ENCODE results near the gene PRH2.

PRH2 gene

DNA sequence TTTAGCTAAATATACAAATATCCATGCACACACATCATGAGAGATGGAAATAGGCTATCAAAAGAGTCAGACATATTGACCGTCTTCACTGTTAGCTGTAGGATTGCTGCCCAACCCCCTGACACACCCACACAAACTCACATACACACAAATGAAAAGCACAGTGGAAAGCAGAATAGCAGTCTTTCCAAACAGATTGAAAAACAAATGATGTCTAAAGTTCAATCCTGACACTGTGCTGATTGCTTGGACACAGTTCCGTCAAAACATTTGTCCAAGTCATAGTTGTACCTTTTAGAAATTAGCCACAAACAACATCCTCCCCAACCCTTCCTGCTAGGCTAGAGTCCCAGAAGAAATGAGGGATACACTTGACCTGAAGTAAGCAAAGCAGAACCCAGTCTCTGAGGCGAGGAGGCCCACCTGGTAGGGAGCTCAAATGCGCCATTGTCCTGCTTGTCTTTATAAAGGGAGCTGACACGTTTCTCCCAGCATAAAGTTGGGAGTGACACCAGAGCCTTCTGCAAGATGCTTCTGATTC, at the start of gene PRH2:
TSS of gene PRH2 (plus strand) at position 491 of the 541 bp plus-strand sequence. CDS start at position 529, 38 bp downstream.
- H3K4me3 Mint-ChIP-seq, result no peak within 1 kb of the TSS
- H3K9me3 Mint-ChIP-seq, result no peaks in the 10 kb centered on the region
- H3K4me1 Mint-ChIP-seq (ENCODE audit: low read depth), result no peaks in the 10 kb centered on the region
- H3K27me3 Mint-ChIP-seq, result no peaks in the 10 kb centered on the region
- H3K36me3 Mint-ChIP-seq (ENCODE audit: low read depth), result peaks cover 11% of the 10 kb centered on the region
- no peak within 1 kb of the TSS for H3K27ac Mint-ChIP-seq

DNA sequence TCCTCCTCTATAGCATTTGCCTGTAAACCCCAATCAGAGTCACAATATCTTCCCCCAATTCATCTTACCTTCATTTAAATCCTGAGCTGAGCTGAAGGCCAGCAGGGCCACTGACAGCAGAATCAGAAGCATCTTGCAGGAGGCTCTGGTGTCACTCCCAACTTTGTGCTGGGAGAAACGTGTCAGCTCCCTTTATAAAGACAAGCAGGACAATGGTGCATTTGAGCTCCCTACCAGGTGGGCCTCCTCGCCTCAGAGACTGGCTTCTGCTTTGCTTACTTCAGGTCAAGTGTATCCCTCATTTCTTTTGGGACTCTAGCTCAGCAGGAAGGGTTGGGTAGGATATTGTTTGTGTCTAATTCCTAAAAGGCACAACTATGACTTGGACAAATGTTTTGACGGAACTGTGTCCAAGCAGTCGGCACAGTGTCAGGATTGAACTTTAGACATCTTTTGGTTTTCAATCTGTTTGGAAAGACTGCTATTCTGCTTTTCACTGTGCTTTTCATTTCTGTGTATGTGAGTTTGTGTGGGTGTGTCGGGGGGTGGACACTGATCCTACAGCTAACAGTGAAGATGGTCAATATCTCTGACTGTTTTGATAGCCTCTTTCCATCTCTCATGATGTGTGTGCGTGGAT, 44.8 kb upstream of the PRH2 start, which contains the start of gene PRH1:
TSS of gene PRH1 (minus strand) at position 170 of the 640 bp plus-strand sequence. CDS start at position 132, 38 bp downstream.
- Mint-ChIP-seq H3K9me3 (no peaks in the 10 kb centered on the region), H3K4me3 (no peak within 1 kb of the TSS), H3K36me3 (ENCODE audit: low read depth) (peaks cover 30% of the 10 kb centered on the region), H3K27ac (no peak within 1 kb of the TSS), H3K27me3 (no peaks in the 10 kb centered on the region), H3K4me1 (ENCODE audit: low read depth) (no peaks in the 10 kb centered on the region)

DNA sequence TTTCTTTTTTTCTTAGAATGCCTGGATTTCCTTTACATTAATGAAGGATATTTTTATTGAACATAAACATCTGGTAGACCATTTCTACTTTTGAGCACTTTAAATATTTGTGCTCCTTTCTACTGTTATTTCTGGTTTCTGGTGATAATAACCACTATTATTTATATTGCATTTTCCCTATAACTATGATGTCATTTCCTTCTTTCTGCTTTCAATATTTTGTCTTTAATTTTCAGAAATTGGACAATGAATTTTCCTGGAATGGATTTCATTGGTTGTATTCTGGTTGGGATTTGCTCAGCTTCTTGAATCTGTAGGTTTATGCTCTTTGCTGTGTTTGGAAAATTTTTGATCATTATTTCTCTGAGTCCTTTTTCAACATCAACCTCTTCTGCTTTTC, 39.8 kb upstream of the PRH2 start:
- Mint-ChIP-seq H3K9me3 (no peaks in the 10 kb centered on the region), H3K27ac (no peak overlapping the region), H3K4me1 (ENCODE audit: low read depth) (no peaks in the 10 kb centered on the region), H3K4me3 (no peak overlapping the region), H3K36me3 (ENCODE audit: low read depth) (peaks cover 18% of the 10 kb centered on the region), H3K27me3 (no peaks in the 10 kb centered on the region)

DNA sequence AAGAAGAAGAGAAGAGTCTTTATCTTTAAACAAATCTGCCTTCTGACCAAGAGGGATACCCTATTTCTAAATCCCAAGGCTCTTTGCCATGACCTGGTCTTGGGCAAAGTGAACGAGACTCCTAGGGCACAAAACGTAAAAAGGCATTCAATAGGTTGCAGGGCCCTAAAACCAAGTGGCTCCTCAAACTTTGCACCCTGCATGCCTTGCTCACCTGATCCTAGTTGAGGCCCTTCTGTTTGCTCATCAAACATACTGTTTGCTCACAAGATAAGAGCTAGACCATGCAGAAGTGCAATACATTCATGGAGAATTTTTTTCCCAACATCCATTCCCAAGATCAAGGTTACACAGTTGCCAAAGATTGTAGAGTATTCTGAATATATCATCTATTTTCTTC, 37.1 kb upstream of the PRH2 start:
- Mint-ChIP-seq H3K27me3 (no peaks in the 10 kb centered on the region), H3K27ac (no peak overlapping the region), H3K36me3 (ENCODE audit: low read depth) (peaks cover 24% of the 10 kb centered on the region)

DNA sequence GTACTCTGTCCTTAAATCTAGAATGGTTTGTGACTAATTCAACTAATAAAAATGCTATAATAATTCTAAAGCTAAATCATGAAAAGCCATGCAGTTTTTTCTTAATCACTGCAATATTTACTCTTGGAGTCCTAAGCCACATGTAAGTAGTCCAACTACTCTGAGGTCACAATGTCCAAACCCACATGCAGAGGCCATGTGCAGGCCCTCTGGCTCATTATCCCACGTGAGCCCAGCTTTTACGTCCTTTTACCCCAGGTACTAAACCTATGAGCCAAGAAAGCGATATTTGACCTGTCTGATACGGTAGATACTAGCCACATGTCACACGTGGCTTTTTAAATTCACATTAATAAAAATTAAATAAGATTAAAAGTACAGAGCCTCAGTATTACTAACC, 32.2 kb upstream of the PRH2 start:
- H3K4me1 Mint-ChIP-seq (ENCODE audit: low read depth), result no peaks in the 10 kb centered on the region
- peaks cover 15% of the 10 kb centered on the region for H3K9me3 Mint-ChIP-seq
- no peak overlapping the region for H3K27ac Mint-ChIP-seq
- no peak overlapping the region for H3K4me3 Mint-ChIP-seq
- H3K36me3 Mint-ChIP-seq (ENCODE audit: low read depth), result peaks cover 26% of the 10 kb centered on the region
- H3K27me3 Mint-ChIP-seq, result no peaks in the 10 kb centered on the region

More for the DNA sequence above, 37.1 kb upstream of the PRH2 start:
- H3K4me1 Mint-ChIP-seq (ENCODE audit: low read depth), result no peaks in the 10 kb centered on the region
- H3K9me3 Mint-ChIP-seq, result no peaks in the 10 kb centered on the region
- H3K4me3 Mint-ChIP-seq, result no peak overlapping the region

DNA sequence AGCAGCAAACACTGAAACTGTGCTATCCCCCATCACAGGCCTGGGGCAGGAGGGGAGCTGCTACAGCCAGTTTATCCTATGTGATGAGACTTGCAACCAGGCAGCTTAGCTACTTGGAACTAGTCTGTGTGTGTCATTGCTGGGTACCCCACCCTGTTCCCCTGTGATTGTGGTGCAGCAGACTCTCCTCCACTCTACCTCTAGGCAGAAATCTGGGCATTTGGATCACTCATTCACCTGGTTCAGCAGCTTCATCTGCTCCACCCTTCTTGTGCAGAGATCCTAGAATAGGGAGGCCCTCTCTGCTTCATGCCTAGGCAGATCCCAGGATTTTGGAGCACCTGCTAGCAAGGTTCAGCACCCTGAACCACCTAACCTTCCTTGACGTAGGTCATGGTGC, 28.5 kb upstream of the PRH2 start:
- peaks cover 36% of the 10 kb centered on the region for H3K9me3 Mint-ChIP-seq

DNA sequence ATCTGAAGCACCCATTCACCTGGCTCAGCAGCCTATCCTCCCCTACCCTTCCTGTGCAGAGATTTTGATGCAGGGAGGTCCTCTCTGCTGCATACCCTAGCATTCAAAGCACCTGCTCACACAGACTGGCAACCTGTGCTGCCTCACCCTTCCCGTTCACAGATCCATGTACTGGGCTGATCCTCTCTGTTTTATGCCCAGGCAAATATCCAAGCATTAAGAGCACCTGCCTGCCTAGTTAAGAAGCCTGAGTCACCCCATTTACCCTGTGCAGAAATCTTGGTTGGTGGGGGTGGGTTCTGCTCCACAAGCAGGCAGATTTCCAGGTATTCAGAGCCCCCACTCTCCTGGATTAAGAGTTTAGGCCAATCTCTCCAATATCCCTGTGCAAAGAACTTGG, 28.1 kb upstream of the PRH2 start:
- peaks cover 40% of the 10 kb centered on the region for H3K9me3 Mint-ChIP-seq
- no peak overlapping the region for H3K27ac Mint-ChIP-seq
- H3K4me1 Mint-ChIP-seq (ENCODE audit: low read depth), result no peaks in the 10 kb centered on the region
- H3K27me3 Mint-ChIP-seq, result no peaks in the 10 kb centered on the region
- no peak overlapping the region for H3K4me3 Mint-ChIP-seq
- peaks cover 55% of the 10 kb centered on the region for H3K36me3 Mint-ChIP-seq (ENCODE audit: low read depth)

More for the DNA sequence above, 28.5 kb upstream of the PRH2 start:
- Mint-ChIP-seq H3K27ac (no peak overlapping the region), H3K27me3 (no peaks in the 10 kb centered on the region), H3K4me3 (no peak overlapping the region), H3K36me3 (ENCODE audit: low read depth) (peaks cover 51% of the 10 kb centered on the region), H3K4me1 (ENCODE audit: low read depth) (no peaks in the 10 kb centered on the region)

DNA sequence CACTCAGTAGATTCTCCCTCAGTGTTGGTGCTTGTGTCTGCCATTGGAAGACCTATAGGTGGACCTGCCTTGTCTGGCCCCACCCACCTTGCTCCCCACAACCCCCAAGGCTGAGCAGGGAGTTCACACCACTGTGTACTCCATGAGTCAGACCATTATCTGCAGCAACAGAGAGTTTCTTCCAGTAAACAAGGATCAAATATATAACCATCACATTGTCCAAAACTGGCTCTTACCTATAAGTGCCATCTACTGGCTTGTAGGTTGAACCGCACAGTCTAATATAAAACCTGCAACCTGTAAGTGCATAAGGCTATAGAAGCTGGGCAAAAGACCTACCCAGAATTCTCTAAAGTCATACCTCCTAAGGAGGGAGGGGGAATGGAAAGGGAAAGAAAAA, 27.6 kb upstream of the PRH2 start:
- H3K4me3 Mint-ChIP-seq, result no peak overlapping the region
- H3K36me3 Mint-ChIP-seq (ENCODE audit: low read depth), result peaks cover 60% of the 10 kb centered on the region
- H3K27ac Mint-ChIP-seq, result no peak overlapping the region
- H3K27me3 Mint-ChIP-seq, result no peaks in the 10 kb centered on the region
- no peaks in the 10 kb centered on the region for H3K4me1 Mint-ChIP-seq (ENCODE audit: low read depth)
- H3K9me3 Mint-ChIP-seq, result peaks cover 42% of the 10 kb centered on the region

DNA sequence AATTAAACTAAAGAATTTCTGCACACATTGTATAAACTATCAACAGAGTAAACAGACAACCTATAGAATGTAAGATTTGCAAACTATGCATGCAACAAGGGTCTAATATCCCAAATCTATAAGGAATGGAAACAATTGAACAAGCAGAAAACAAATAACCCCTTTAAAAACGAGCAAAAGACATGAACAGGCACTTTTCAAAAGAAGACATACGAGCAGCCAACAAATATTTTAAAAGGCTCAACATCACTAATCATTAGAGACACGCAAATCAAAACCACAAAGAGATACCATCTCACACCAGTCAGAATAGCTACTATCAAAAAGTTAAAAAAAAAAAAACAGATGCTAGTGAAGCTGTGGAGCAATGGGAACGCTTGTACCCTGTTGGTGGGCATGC, 24.4 kb upstream of the PRH2 start:
- H3K4me1 Mint-ChIP-seq (ENCODE audit: low read depth), result no peaks in the 10 kb centered on the region
- peaks cover 37% of the 10 kb centered on the region for H3K9me3 Mint-ChIP-seq
- H3K27ac Mint-ChIP-seq, result no peak overlapping the region
- H3K36me3 Mint-ChIP-seq (ENCODE audit: low read depth), result peaks cover 67% of the 10 kb centered on the region
- H3K27me3 Mint-ChIP-seq, result no peaks in the 10 kb centered on the region
- H3K4me3 Mint-ChIP-seq, result no peak overlapping the region

DNA sequence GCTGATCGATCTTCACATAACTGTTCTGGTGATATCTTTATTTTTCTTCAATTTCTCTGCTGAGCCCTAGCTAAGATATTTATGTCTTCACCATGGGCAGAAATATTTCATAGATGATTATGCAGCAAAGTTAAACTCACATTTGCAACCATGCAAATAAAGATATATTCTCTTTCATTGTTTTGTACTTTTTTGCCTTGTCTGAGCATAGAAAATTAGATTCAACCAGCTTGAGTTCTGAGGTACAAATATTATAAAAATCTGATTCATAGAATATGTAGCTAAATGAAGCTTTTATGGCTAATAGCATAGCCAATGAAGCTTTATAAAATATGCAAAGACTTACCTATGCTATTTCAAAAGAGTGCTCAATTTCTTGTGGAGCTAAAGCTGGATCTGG, 19.6 kb upstream of the PRH2 start, which contains the start of gene TAS2R13:
TSS of gene TAS2R13 (minus strand) at position 101 of the 400 bp plus-strand sequence. CDS start 264 bp downstream, outside the sequence.
- Mint-ChIP-seq H3K36me3 (ENCODE audit: low read depth) (peaks cover 43% of the 10 kb centered on the region), H3K4me3 (no peak within 1 kb of the TSS), H3K9me3 (peaks cover 20% of the 10 kb centered on the region), H3K4me1 (ENCODE audit: low read depth) (no peaks in the 10 kb centered on the region), H3K27ac (no peak within 1 kb of the TSS), H3K27me3 (no peaks in the 10 kb centered on the region)

DNA sequence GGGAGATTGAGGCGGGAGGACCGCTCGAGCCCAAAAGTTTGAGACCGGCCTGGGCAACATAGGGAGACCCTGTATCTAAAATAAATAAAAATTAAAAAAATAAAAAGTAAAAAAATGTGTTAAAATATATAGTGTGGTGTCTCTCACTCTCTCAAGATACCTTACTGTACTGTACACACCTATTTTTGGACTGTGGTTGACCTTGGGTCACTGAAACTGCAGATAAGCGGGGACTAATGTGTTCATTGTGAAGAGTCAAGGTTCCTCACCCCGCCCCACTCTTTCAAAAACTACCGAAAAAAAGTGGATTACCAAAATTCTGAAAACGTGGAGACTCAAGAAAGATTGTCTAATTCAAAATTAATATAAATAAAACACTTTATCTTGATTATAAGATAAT, 18.7 kb upstream of the PRH2 start:
- Mint-ChIP-seq H3K27me3 (no peaks in the 10 kb centered on the region), H3K36me3 (ENCODE audit: low read depth) (peaks cover 35% of the 10 kb centered on the region), H3K9me3 (peaks cover 13% of the 10 kb centered on the region), H3K4me1 (ENCODE audit: low read depth) (no peaks in the 10 kb centered on the region), H3K4me3 (no peak overlapping the region), H3K27ac (no peak overlapping the region)

DNA sequence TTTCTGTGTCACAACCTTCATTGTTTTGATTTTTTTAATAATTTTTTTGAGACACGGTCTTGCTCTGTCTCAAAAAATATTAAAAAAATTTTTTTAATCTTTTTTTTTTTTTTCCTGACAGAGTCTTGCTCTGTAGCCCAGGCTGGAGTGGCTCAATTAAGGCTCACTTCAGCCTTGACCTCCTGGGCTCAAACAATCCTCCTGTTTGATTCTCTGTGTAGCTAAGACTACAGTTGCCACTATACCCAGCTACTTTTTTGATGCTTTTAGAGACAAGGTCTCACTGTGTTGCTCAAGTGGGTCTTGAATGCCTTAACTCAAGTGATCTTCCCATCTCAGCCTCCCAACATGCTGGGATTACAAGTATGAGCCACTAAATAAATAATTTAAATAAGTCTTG, 9.2 kb upstream of the PRH2 start:
- H3K27me3 Mint-ChIP-seq, result no peaks in the 10 kb centered on the region
- H3K27ac Mint-ChIP-seq, result no peak overlapping the region
- no peak overlapping the region for H3K4me3 Mint-ChIP-seq
- no peaks in the 10 kb centered on the region for H3K36me3 Mint-ChIP-seq (ENCODE audit: low read depth)
- no peaks in the 10 kb centered on the region for H3K9me3 Mint-ChIP-seq
- H3K4me1 Mint-ChIP-seq (ENCODE audit: low read depth), result no peaks in the 10 kb centered on the region

DNA sequence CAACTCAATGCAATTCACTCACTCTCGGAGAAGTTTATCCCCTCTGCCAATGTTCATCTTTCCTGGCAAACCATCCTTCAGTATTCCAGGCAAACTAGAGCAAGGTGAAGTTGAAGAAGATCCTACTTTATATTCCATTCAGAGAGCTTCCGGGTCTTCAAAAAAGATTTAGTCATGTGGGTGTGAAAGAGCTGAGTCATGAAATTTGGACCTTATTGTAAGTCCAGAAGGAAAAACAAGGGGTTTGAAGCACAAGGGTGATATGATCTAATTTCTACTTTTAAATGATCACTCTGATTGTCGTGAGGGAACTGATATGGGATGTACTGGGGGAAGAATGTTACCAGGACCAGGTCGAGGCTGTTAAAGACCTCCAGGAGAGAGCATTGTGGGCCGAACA, 2.8 kb upstream of the PRH2 start:
- H3K36me3 Mint-ChIP-seq (ENCODE audit: low read depth), result peaks cover 5% of the 10 kb centered on the region
- no peak overlapping the region for H3K4me3 Mint-ChIP-seq
- H3K9me3 Mint-ChIP-seq, result no peaks in the 10 kb centered on the region
- H3K27me3 Mint-ChIP-seq, result no peaks in the 10 kb centered on the region
- H3K4me1 Mint-ChIP-seq (ENCODE audit: low read depth), result no peaks in the 10 kb centered on the region
- H3K27ac Mint-ChIP-seq, result no peak overlapping the region

DNA sequence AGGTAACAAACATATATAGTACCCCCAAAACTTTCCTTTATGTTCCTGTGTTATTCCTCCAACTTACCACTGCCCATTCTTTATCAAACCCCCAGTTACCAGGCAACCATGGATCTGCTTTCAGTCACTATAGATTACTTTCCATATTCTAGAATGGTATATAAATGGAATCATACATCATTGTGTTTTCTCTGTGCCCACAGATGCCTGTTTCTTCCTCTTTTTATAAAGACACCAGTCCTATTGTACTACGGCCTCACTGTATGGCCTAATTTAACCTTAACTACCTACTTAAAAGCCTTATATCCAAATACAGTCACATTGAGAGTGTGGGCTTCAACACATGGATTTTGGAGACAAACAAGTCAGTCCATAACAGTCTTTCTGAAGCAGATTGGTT, 7.5 kb downstream of the PRH2 start:
- H3K4me3 Mint-ChIP-seq, result no peak overlapping the region
- no peak overlapping the region for H3K27ac Mint-ChIP-seq
- H3K9me3 Mint-ChIP-seq, result no peaks in the 10 kb centered on the region
- peaks cover 11% of the 10 kb centered on the region for H3K36me3 Mint-ChIP-seq (ENCODE audit: low read depth)
- no peaks in the 10 kb centered on the region for H3K27me3 Mint-ChIP-seq
- no peaks in the 10 kb centered on the region for H3K4me1 Mint-ChIP-seq (ENCODE audit: low read depth)

DNA sequence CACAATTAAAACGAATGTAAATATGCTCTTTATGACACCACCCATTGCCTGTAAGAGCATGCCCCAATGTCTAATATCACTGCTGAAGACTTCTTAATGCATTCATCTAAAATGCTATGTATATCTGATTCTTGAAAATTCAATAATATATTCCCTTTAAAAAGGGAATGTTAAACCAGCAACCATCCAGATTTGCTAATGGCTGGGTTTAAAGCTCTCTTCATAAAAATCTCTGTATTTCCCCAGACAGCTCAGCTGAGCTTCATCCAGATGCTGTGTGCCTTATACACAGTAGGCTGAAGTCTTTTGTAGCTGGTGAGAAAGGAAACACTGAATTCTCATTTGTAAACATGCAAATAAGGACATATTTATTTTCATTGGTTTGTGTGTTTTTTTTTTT, 10.1 kb downstream of the PRH2 start, which contains the start of gene TAS2R14:
TSS of gene TAS2R14 (minus strand) at position 101 of the 400 bp plus-strand sequence. CDS start at position 45, 56 bp downstream.
- H3K4me3 Mint-ChIP-seq, result no peak within 1 kb of the TSS
- peaks cover 6% of the 10 kb centered on the region for H3K36me3 Mint-ChIP-seq (ENCODE audit: low read depth)
- no peak within 1 kb of the TSS for H3K27ac Mint-ChIP-seq
- H3K9me3 Mint-ChIP-seq, result no peaks in the 10 kb centered on the region
- no peaks in the 10 kb centered on the region for H3K27me3 Mint-ChIP-seq
- H3K4me1 Mint-ChIP-seq (ENCODE audit: low read depth), result peaks cover 4% of the 10 kb centered on the region

DNA sequence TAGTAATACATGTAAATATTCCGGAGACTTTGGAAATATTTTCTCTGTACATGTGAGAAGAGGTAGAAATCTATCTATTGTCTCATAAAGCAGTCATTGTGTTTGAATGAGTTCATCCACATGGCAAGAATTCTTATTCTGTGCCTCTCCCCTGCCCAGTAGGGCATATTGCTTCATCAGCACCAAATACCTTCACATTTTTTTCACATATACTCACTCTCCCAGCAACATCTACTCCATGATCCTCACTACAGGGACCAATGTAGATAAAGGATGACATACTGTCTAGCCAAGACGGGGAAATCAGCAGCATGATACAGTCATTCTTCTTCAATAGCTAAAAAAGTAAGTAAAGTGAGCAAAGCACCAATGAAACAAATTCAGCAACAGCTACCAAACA, 11.4 kb downstream of the PRH2 start:
- Mint-ChIP-seq H3K27me3 (no peaks in the 10 kb centered on the region), H3K27ac (no peak overlapping the region), H3K4me1 (ENCODE audit: low read depth) (peaks cover 4% of the 10 kb centered on the region), H3K36me3 (ENCODE audit: low read depth) (peaks cover 6% of the 10 kb centered on the region), H3K4me3 (no peak overlapping the region), H3K9me3 (peaks cover 5% of the 10 kb centered on the region)

Measured in stimulated activated naive CD8-positive, alpha-beta T cell treated with anti-CD3 and anti-CD28 coated beads, Interleukin-15, Interleukin-2, amounts not matched to agents 100 ng/mL and 50 ng/mL, for 24 hours (primary cell).